Gastrocnemius medialis (tissue), 4 donors: ENCODE results near the gene DIPK1A. TPM values are rescaled to one million over a fixed set of nuclear protein-coding genes. Genes with fewer than 3 reads are reported as not detected.

Experiments used
- ATAC-seq, 2 donors: fragments of 150-250 bp; one replicate each; pipeline ENCODE4 v1.9.1; 2016
- DNase-seq, 2 donors: peaks; one replicate each; pipeline ENCODE4 v3.0.0-alpha.2; 2019
- H3K27ac ChIP-seq, 4 donors: fragments of 200-600 bp; sonication (generic); 1 replicate in 1 of 4; 2 replicates in 3 of 4; pipeline ENCODE4 v1.5.1; 2016 to 2018; ENCODE audit warnings: mild to moderate bottlenecking in 2 of 4, moderate library complexity in 1 of 4
- H3K27me3 ChIP-seq, 3 donors: fragments of 200-600 bp; sonication (generic) in 2 of 3; 1 replicate in 1 of 3; 2 replicates in 2 of 3; pipeline versions ENCODE4 v1.5.1 to v1.6.0; 2016 to 2019; ENCODE audit warnings: mild to moderate bottlenecking in 1 of 3, moderate library complexity in 1 of 3
- H3K36me3 ChIP-seq, 2 donors: fragments of 200-600 bp; sonication (generic) in 1 of 2; one replicate each; pipeline ENCODE4 v1.5.1; 2017 to 2018
- H3K4me1 ChIP-seq, 2 donors: fragments of 200-600 bp; sonication (generic) in 1 of 2; one replicate each; pipeline ENCODE4 v1.5.1; 2016 to 2017; ENCODE audit warnings: mild to moderate bottlenecking in 2 of 2
- H3K4me3 ChIP-seq, 4 donors: fragments of 200-600 bp; sonication (generic) in 3 of 4; 1 replicate in 1 of 4; 2 replicates in 3 of 4; pipeline ENCODE4 v1.5.1; 2016 to 2019; ENCODE audit warnings: mild to moderate bottlenecking in 2 of 4
- H3K9me3 ChIP-seq, 3 donors: fragments of 200-600 bp; sonication (generic) in 2 of 3; 1 replicate in 1 of 3; 2 replicates in 2 of 3; pipeline ENCODE4 v1.5.1; 2016 to 2019
- POLR2A ChIP-seq, 2 donors: fragments of 450-650 bp; IDR thresholded peaks; one replicate each; pipeline ENCODE4 v1.6.1; 2017; ENCODE audit warnings: antibody characterized with exemption in 2 of 2, mild to moderate bottlenecking in 2 of 2, moderate library complexity in 2 of 2
- in situ Hi-C, 4 donors: fragments of 200-750 bp; cut with MboI; loops; one replicate each; pipeline versions ENCODE4 v1.15.0 to v1.8.0; 2017; ENCODE audit warnings: low sequenced_read_pairs in 4 of 4
- intact Hi-C: fragments of 100-400 bp; cut with DNase I; formaldehyde crosslinking; loops from one replicate; pipeline ENCODE4 v1.15.1; 2023; ENCODE audit warnings: low total_unique reads
- total RNA-seq, 4 donors: library from RNA; depleted of rRNA; stranded (reverse); fragments of >200 nt; gene quantifications; one replicate each; pipeline versions ENCODE4 v1.1.0 to v1.2.3, GENCODE V29; 2016
- TF ChIP-seq, protein P1 (sequence below), 5 experiments: fragments of 450-650 bp in 3 of 5; fragments of 200-600 bp in 2 of 5; sonication (generic) in 2 of 5; IDR thresholded peaks in 4 of 5; conservative IDR thresholded peaks in 1 of 5; 1 replicate in 4 of 5; 2 replicates in 1 of 5; pipeline ENCODE4 v1.5.1; 2016 to 2019; ENCODE audit warnings: antibody characterized with exemption in 5 of 5, mild to moderate bottlenecking in 3 of 5, moderate library complexity in 3 of 5

DIPK1A gene
- total RNA-seq, 4 donors from 2014 or later = 3.3 to 9.2 (median 4.7) TPM

GRCh38 chr1:92805216-92805615, 156.0 kb downstream of the DIPK1A start:
- no peaks in the 10 kb centered on the region for H3K27me3 ChIP-seq
- H3K4me3 ChIP-seq = no peak overlapping the region
- no peaks in the 10 kb centered on the region for H3K36me3 ChIP-seq
- DNase-seq = no peak
- in situ Hi-C loops (loop anchor here in 1 of 4 donors (25.0 kb wide), 1 partner anchor 493 kb away; no protein-coding TSS in a partner anchor), intact Hi-C loops (no loop called here)
- no peaks in the 10 kb centered on the region for H3K9me3 ChIP-seq
- H3K27ac ChIP-seq = no peak overlapping the region
- TF ChIP-seq, protein P1, sequence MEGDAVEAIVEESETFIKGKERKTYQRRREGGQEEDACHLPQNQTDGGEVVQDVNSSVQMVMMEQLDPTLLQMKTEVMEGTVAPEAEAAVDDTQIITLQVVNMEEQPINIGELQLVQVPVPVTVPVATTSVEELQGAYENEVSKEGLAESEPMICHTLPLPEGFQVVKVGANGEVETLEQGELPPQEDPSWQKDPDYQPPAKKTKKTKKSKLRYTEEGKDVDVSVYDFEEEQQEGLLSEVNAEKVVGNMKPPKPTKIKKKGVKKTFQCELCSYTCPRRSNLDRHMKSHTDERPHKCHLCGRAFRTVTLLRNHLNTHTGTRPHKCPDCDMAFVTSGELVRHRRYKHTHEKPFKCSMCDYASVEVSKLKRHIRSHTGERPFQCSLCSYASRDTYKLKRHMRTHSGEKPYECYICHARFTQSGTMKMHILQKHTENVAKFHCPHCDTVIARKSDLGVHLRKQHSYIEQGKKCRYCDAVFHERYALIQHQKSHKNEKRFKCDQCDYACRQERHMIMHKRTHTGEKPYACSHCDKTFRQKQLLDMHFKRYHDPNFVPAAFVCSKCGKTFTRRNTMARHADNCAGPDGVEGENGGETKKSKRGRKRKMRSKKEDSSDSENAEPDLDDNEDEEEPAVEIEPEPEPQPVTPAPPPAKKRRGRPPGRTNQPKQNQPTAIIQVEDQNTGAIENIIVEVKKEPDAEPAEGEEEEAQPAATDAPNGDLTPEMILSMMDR (IDR thresholded peaks at IDR 0.05 in 4 of 5, conservative IDR thresholded peaks at IDR 0.05 in 1 of 5) = no peak
- TF ChIP-seq POLR2A (IDR thresholded peaks at IDR 0.05) = no peak
- ATAC-seq = no peak
- no peaks in the 10 kb centered on the region for H3K4me1 ChIP-seq

GRCh38 chr1:92804721-92805201, 156.5 kb downstream of the DIPK1A start:
- H3K9me3 ChIP-seq = no peaks in the 10 kb centered on the region
- in situ Hi-C loops = loop anchor here in 1 of 4 donors (25.0 kb wide), 1 partner anchor 492 kb away; no protein-coding TSS in a partner anchor

DNA sequence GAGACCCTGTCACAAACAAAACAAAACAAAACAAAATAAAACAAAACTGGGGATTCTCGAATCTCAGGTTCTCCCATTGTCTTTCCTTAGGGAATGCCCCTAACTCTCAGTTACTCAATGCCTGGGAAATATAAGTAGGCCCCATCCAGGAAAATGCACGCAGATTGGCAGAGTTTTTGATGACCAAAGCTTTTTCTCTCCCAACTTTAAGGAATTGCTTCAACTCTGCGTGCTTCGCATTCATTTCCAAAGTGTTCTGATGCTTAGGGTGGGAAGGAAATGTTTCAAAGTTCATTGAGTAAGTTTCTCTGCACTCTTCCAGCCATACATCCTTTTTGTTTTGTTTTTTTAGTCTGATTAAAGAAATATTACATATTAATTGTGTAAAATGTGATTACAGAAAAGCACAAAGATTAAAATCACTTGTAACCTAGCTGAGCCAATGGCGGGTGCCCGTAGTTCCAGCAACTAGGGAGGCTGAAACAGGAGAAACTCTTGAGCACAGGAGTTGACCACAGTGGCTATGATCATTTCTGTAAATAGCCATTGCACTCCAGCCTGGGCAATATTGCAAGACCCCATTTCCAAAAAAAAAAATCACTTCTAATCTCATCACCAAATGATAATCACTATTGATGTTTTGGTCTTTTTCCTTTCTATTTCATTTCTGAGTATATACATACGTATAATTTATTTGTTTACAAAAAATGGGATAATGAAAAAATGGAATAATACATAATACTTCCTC, 157.9 kb downstream of the DIPK1A start:
- Histone ChIP-seq H3K27ac (no peak overlapping the region), H3K36me3 (no peaks in the 10 kb centered on the region), H3K9me3 (no peaks in the 10 kb centered on the region), H3K4me3 (no peak overlapping the region), H3K4me1 (no peaks in the 10 kb centered on the region), H3K27me3 (no peaks in the 10 kb centered on the region)
- in situ Hi-C loops = loop anchor here in 1 of 4 donors (25.0 kb wide), 1 partner anchor 491 kb away; no protein-coding TSS in a partner anchor
- DNase-seq = no peak
- ATAC-seq = no peak
- intact Hi-C loops = no loop called here
- TF ChIP-seq POLR2A (IDR thresholded peaks at IDR 0.05) = no peak
- TF ChIP-seq, protein P1 (IDR thresholded peaks at IDR 0.05 in 4 of 5, conservative IDR thresholded peaks at IDR 0.05 in 1 of 5) = no peak

More at GRCh38 chr1:92804721-92805201, 156.5 kb downstream of the DIPK1A start:
- Histone ChIP-seq H3K4me3 (no peak overlapping the region), H3K4me1 (no peaks in the 10 kb centered on the region), H3K27ac (no peak overlapping the region), H3K27me3 (no peaks in the 10 kb centered on the region), H3K36me3 (no peaks in the 10 kb centered on the region)
- DNase-seq (peak in 1 of 2 donors; percentile 5), ATAC-seq (peak; percentile 72 to 77)
- TF ChIP-seq, protein P1 (IDR thresholded peaks at IDR 0.05 in 4 of 5, conservative IDR thresholded peaks at IDR 0.05 in 1 of 5) = no peak
- TF ChIP-seq POLR2A (IDR thresholded peaks at IDR 0.05) = no peak
- intact Hi-C loops = no loop called here

GRCh38 chr1:92797961-92798360, 163.3 kb downstream of the DIPK1A start:
- no peak for ATAC-seq
- no peak overlapping the region for H3K4me3 ChIP-seq
- in situ Hi-C loops = no loop called here
- H3K4me1 ChIP-seq = peaks cover 4 to 6% of the 10 kb centered on the region in 2 donors
- H3K27me3 ChIP-seq = no peaks in the 10 kb centered on the region
- no peaks in the 10 kb centered on the region for H3K36me3 ChIP-seq
- no peak overlapping the region for H3K27ac ChIP-seq
- intact Hi-C loops = no loop called here
- TF ChIP-seq, protein P1 (IDR thresholded peaks at IDR 0.05 in 4 of 5, conservative IDR thresholded peaks at IDR 0.05 in 1 of 5) = no peak
- TF ChIP-seq POLR2A (IDR thresholded peaks at IDR 0.05) = no peak
- H3K9me3 ChIP-seq = no peaks in the 10 kb centered on the region
- DNase-seq = no peak
